NCI-H1694 (cell line): ENCODE results near the gene B9D1.

ENCODE experiments used
- DNase-seq: peaks from one replicate; lab custom pipeline; 2025; lab: John Stamatoyannopoulos, UW

The B9D1 gene

GRCh38 chr17:19318611-19319010 lies 43.9 kb downstream of the B9D1 start:
- no peak for DNase-seq

DNA sequence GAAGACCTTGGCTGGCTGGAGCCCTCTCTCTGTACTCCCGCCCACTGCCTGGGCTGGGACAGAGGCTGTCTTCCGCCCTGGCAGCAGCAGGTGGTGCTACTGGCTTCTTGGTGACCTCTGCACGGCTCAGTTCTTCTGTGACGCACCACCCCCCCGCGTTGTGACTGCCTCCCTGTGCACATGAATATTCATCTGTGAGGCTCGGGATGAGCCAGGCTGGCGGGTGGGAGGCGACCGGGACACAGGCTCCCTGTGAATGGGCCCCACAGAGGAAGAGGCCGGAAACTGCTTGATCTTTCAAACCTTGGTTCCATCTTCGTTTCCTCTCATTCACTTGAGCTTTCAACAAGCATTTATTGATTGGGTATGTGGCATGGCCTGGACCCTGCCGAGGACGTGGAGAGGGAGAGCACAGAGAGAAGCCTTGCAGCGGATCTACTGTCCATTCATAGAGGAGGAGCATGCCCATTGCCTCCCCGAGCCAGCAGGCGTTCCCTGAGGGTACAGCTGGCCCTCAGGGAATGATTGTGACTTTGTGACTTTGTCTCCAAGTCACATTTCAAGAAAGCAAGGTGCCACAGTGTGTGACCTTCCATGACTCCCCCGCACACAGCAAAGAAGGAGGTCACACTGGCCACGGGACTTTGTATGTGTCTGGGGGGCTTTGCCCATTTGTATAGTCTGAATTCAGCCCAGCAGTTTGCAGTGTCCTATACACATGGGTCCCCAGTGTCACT lies 45.0 kb downstream of the B9D1 start:
- DNase-seq, result no peak

- DNase-seq, result no peak
Observed at GRCh38 chr17:19316761-19317358, 45.7 kb downstream of the B9D1 start.

- no peak for DNase-seq
Observed at GRCh38 chr17:19315104-19315503, 47.4 kb downstream of the B9D1 start.

DNA sequence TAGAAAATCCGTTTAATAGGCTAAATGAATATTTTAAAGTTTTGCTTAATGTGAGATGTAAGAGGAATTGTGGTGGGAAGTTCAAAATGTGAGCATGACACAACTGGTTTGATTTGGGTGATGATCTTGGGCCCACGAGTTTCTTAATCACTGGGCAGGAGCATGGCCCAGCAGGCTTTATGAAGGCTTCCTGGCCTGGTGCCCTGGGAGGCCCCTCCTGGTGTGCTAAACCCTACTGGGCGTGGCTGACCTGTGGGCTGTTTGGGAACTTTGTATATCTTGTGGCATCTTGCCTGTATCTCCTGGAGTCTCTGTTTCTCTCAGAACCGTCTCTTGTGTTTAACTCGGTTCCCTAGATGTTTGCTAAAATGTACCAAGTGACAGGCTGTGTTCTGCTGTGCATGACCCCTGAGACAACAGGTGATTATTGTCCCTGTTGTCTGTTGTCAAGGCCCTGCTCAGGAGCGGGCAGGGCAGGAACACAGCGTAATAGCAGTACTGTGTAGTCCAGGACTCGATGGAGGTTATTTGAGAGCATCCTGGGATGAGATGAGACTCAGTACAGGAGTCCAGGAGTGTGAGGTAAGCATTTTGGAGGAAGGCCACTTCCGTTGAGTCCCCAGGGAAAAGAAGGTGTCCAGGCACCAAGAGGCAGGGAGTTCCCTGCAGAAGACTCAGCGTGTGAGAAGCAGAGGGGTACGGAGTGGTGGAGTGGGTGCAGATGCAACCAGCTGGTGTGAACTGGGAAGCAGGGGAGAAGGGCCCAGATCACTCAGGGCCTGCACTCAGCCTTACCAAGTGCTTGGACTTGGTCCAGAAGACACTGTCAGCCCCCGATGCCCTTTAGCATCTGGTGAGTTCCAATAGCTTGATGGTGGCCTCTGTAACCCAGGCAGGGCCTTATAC lies 48.5 kb downstream of the B9D1 start:
- DNase-seq, result no peak

GRCh38 chr17:19313066-19313745 lies 49.3 kb downstream of the B9D1 start:
- no peak for DNase-seq

- DNase-seq, result no peak
Observed at GRCh38 chr17:19312406-19312805, 50.1 kb downstream of the B9D1 start.

DNA sequence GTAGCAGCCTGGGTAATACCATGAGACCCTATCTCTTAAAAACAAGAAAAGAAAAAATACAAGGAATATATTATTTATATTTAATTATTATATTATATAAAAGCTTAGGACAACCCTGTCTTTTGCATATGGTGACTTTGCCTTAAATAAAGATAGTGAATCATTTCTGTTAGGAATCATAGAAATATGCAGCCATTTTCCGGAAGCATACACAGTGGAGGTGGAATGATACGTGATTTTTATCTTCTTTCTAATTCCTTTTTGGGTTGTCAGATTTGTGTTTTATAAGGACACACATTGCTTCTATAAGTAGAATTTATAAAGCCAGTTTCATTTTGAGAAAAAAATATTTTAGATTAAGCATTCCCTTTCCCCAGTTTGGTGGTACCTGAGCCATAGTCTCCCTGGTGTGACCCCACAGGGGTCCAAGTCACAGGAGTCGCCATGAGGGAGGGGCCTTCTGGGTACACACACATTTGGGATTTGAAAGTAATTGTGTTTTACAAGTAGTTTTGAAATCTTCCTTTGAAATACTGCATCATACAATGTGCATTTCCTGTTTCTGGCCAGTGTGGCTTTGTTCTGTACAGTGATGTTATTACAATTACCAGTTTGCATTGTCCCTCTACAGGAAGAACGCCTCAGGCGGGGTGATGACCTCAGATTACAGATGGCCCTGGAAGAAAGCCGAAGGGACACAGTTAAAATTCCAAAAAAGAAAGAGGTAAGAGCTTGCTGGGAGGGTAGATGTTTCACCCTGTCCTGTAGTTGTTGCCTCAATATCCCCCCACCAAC lies 50.9 kb downstream of the B9D1 start:
- no peak for DNase-seq

GRCh38 chr17:19311016-19311415 lies 51.5 kb downstream of the B9D1 start:
- no peak for DNase-seq

DNA sequence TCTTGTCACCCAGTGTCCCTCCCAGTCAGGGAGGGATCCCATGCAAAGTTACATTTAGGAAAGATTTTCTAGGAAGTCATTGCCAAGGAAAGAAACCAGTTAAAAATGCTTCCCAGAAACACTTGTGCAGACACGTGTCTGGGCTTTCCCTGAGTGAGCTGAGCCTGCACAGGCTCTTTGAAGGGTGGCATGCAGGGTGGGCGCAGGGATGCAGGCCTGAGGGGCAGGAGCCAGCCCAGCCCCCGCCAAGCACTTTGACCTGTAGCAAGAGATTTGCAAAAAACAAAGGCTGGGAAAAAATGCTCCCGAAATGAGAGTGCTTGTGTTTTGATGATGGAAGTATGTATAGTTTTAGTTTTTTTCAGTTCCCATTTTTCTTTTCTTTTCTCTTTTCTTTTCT lies 52.4 kb downstream of the B9D1 start:
- no peak for DNase-seq

DNA sequence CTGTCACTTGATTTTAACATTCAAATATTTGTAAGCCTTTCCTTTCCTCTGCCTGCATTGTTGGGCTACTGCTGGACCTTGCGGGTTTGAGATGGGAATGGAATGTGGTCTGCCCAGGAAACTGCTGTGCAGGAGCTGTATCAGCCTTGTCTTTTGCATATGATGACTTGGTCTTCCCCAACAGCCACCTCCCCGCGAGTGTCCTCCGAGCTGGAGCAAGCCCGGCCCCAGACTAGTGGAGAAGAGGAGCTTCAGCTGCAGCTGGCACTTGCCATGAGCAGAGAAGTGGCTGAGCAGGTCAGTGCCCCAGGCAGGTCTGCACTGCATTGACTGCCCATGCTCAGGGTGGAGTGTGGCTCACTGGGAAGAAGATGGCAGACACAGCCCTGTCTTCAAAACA lies 52.8 kb downstream of the B9D1 start:
- no peak for DNase-seq

GRCh38 chr17:19308398-19308797 lies 54.1 kb downstream of the B9D1 start:
- no peak for DNase-seq

GRCh38 chr17:19307521-19307920 lies 55.0 kb downstream of the B9D1 start:
- no peak for DNase-seq

- DNase-seq, result no peak
Observed at GRCh38 chr17:19306160-19307111, 56.1 kb downstream of the B9D1 start.

DNA sequence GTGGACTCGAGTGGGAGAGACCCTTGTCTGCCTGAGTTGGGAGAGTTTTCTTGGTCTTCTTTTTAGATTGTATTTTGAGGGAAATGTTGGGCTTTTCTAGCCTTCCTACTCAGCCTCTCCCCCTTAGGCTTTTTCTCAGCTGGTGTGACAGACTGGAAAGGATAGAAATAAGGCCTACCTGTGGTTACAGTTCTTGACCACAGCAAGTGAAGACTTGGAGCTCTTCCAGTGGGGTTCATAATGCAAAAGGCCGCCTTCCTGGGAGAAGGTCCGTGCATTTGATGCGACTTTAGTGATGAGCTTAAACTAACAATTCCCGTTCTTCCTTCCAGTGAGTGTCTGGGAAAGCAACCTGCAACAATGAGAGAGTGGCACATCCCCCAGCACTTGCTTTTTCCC lies 56.8 kb downstream of the B9D1 start:
- no peak for DNase-seq

- DNase-seq, result no peak
Observed at GRCh38 chr17:19305256-19305655, 57.3 kb downstream of the B9D1 start.

GRCh38 chr17:19304751-19305150 lies 57.8 kb downstream of the B9D1 start:
- no peak for DNase-seq

DNA sequence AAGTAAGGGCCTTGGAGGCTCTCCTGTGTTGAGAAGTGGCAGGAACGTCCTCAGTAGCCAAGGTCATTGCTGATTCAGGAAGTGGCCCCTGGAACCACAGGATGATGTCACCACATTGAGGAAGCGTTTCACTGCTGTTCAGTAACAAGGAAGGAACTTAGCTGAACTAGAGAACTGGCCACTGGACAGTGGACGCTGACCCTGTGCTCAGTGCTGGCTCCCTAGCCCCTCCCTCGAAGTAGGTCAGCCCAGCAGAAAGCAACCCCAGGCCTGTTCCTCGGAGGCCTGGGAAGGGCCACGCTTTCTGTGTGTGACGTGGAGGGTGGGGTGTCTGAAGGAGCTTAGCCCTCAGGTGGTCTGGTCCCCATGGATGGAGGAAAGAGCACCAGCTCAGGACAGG lies 58.3 kb downstream of the B9D1 start:
- DNase-seq, result no peak

- no peak for DNase-seq
Observed at GRCh38 chr17:19303367-19303776, 59.2 kb downstream of the B9D1 start.

- no peak for DNase-seq
Observed at GRCh38 chr17:19302791-19303331, 59.7 kb downstream of the B9D1 start.
